Skeletal muscle satellite cell (primary cell): Measurements from ENCODE around the gene RPL27A.
"Not testable (repeated sequence)": the region's sequence is repeated elsewhere in the genome, so short reads cannot be mapped to it uniquely, and the experiment has no call there.

Experiments used
- H3K27me3 ChIP-seq: 2 replicates; pipeline ENCODE4 v1.7.0; 2013; ENCODE audit warnings: low read length; ENCODE audit not compliant: control insufficient read depth, insufficient read depth
- H3K36me3 ChIP-seq: 2 replicates; pipeline ENCODE4 v1.7.0; 2013; ENCODE audit warnings: mild to moderate bottlenecking, control low read depth, low read length; ENCODE audit not compliant: insufficient read depth
- H3K4me1 ChIP-seq: 2 replicates; pipeline ENCODE4 v1.7.0; 2013; ENCODE audit warnings: low read length; ENCODE audit not compliant: control insufficient read depth, insufficient read depth
- H3K4me2 ChIP-seq: 2 replicates; pipeline ENCODE4 v1.7.0; 2013; ENCODE audit warnings: mild to moderate bottlenecking, low read length
- H3K4me3 ChIP-seq: 2 replicates; pipeline ENCODE4 v1.7.0; 2013; ENCODE audit warnings: low read length
- H3K9ac ChIP-seq: 2 replicates; pipeline ENCODE4 v1.7.0; 2013; ENCODE audit warnings: mild to moderate bottlenecking, low read depth, low read length, moderate library complexity
- H3K9me3 ChIP-seq: replicated peaks from 2 replicates; pipeline ENCODE4 v1.7.0; 2013; ENCODE audit warnings: mild to moderate bottlenecking, control low read depth, low read length

Gene RPL27A

GRCh38 chr11:8652140-8652539 lies 30.5 kb upstream of the RPL27A start:
- H3K36me3 ChIP-seq: peaks cover 10% of the 10 kb centered on the region
- H3K9me3 ChIP-seq: no peaks in the 10 kb centered on the region
- peaks cover 25% of the 10 kb centered on the region for H3K4me1 ChIP-seq
- no peaks in the 10 kb centered on the region for H3K27me3 ChIP-seq
- H3K4me2 ChIP-seq: peak overlapping the region; percentile 11
- no peak overlapping the region for H3K9ac ChIP-seq
- no peak overlapping the region for H3K4me3 ChIP-seq

- H3K4me1 ChIP-seq: peaks cover 21% of the 10 kb centered on the region
- no peak overlapping the region for H3K4me3 ChIP-seq
- no peaks in the 10 kb centered on the region for H3K36me3 ChIP-seq
- no peak overlapping the region for H3K4me2 ChIP-seq
- H3K27me3 ChIP-seq: no peaks in the 10 kb centered on the region
- no peak overlapping the region for H3K9ac ChIP-seq
- H3K9me3 ChIP-seq: no peaks in the 10 kb centered on the region
Measured at GRCh38 chr11:8654503-8654902, 28.1 kb upstream of the RPL27A start.

- H3K36me3 ChIP-seq: no peaks in the 10 kb centered on the region
- no peaks in the 10 kb centered on the region for H3K27me3 ChIP-seq
- H3K4me1 ChIP-seq: peaks cover 11% of the 10 kb centered on the region
Measured at GRCh38 chr11:8656291-8656690, 26.3 kb upstream of the RPL27A start.

DNA sequence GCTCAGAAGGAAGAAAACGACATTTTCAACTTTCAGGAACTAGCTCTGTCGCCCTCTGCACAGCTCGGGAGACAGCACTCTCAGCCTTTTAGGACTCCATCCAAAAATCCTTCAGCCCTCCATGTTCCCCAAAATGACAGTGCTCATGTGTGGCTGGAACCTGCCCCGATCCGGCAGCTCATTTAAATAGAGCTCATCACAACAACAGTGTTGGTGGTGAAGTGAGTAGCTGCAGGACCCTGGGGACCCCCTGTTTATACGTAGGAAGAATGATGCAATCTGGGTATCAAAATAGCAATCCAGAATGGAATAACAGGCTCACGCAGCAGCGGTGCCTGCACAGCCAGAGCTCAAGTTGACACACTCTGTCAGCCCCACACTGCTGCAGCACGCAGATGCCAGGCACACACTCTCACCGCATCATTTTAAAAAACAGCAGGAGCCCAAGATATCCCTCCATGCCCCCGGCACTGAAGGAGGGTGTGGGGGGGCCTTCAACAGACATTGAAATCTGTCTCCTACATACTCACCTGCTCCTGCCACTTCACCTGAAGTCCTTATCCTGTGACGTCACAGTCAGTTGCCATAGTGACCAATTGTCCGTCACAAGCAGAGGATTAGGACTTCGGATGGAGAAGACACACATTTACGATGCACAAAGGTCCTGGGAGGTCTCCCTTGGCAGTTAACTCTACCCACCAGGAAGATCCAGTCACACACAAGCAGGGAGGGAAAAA lies 24.1 kb upstream of the RPL27A start:
- no peak overlapping the region for H3K4me3 ChIP-seq

More at GRCh38 chr11:8656291-8656690, 26.3 kb upstream of the RPL27A start:
- H3K4me2 ChIP-seq: no peak overlapping the region
- no peak overlapping the region for H3K4me3 ChIP-seq
- no peak overlapping the region for H3K9ac ChIP-seq
- H3K9me3 ChIP-seq: no peaks in the 10 kb centered on the region

DNA sequence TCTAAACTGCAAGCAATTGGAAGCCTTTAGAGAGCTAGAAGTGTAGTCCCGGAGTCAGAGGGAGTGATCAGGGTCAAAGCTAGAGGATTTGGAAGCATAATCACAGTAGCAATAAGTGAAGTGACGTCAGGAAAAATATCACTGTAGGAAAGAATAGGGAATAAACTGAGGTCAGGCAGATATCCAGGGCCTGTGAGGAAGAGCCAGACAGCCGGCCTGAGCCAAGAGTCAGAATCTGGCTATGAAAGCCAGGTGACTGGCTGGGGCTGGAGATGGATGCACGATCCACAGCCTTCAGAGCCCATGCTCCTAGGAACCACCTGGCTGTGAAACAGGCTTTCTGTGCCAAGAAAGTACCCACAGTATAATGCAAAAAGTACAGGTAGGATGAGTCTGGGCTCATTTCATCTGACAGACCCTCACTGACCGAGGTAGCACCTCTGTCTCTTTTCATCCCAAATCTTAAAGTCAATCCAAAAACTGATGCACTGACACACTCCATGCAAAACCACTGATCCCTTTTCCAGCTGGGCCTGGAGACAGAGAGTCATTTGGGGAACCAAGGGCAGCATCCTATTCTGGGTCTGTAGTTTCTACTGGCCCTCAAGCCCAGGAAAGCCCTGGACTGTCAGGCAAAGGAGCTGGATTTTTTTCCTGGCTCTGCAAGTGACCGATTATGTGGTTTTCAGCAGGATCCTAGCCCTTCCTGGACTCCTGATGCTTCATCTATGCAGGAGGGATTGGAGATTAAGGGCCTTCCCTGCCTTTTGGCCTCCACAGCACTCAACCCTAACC lies 21.4 kb upstream of the RPL27A start:
- Histone ChIP-seq H3K4me2 (no peak overlapping the region), H3K9me3 (no peaks in the 10 kb centered on the region), H3K27me3 (no peaks in the 10 kb centered on the region), H3K4me3 (no peak overlapping the region), H3K36me3 (no peaks in the 10 kb centered on the region), H3K9ac (no peak overlapping the region), H3K4me1 (no peaks in the 10 kb centered on the region)

More for the DNA sequence above, 24.1 kb upstream of the RPL27A start:
- no peaks in the 10 kb centered on the region for H3K4me1 ChIP-seq
- H3K9ac ChIP-seq: no peak overlapping the region
- no peaks in the 10 kb centered on the region for H3K9me3 ChIP-seq
- H3K27me3 ChIP-seq: no peaks in the 10 kb centered on the region
- H3K36me3 ChIP-seq: no peaks in the 10 kb centered on the region
- H3K4me2 ChIP-seq: no peak overlapping the region

GRCh38 chr11:8665222-8665621 lies 17.4 kb upstream of the RPL27A start:
- Histone ChIP-seq H3K4me1 (peaks cover 3% of the 10 kb centered on the region), H3K27me3 (no peaks in the 10 kb centered on the region), H3K4me3 (no peak overlapping the region), H3K9ac (no peak overlapping the region), H3K36me3 (no peaks in the 10 kb centered on the region), H3K9me3 (no peaks in the 10 kb centered on the region), H3K4me2 (no peak overlapping the region)

- not testable (repeated sequence) for H3K36me3 ChIP-seq, H3K9me3 ChIP-seq, H3K4me3 ChIP-seq, H3K9ac ChIP-seq, H3K27me3 ChIP-seq, H3K4me2 ChIP-seq
- peaks cover 23% of the 10 kb centered on the region for H3K4me1 ChIP-seq
Measured at GRCh38 chr11:8670081-8670480, 12.5 kb upstream of the RPL27A start.

GRCh38 chr11:8671193-8671612 lies 11.4 kb upstream of the RPL27A start:
- Histone ChIP-seq H3K36me3 (no peaks in the 10 kb centered on the region), H3K9ac (peak overlapping the region; percentile 47), H3K4me2 (peak overlapping the region; percentile 65), H3K4me3 (peak overlapping the region; percentile 14), H3K9me3 (no peaks in the 10 kb centered on the region), H3K4me1 (peaks cover 23% of the 10 kb centered on the region), H3K27me3 (no peaks in the 10 kb centered on the region)

GRCh38 chr11:8671651-8672062 lies 10.9 kb upstream of the RPL27A start:
- H3K4me1 ChIP-seq: peaks cover 23% of the 10 kb centered on the region
- H3K9ac ChIP-seq: peak overlapping the region; percentile 47
- peak overlapping the region; percentile 11 for H3K4me3 ChIP-seq
- no peaks in the 10 kb centered on the region for H3K9me3 ChIP-seq
- H3K36me3 ChIP-seq: no peaks in the 10 kb centered on the region
- peak overlapping the region; percentile 60 for H3K4me2 ChIP-seq
- no peaks in the 10 kb centered on the region for H3K27me3 ChIP-seq

GRCh38 chr11:8672346-8672745 lies 10.2 kb upstream of the RPL27A start:
- Histone ChIP-seq H3K4me1 (peaks cover 23% of the 10 kb centered on the region), H3K9me3 (no peaks in the 10 kb centered on the region), H3K36me3 (no peaks in the 10 kb centered on the region), H3K27me3 (no peaks in the 10 kb centered on the region), H3K9ac (peak overlapping the region; percentile 47), H3K4me3 (no peak overlapping the region), H3K4me2 (no peak overlapping the region)

GRCh38 chr11:8674859-8675258 lies 7.7 kb upstream of the RPL27A start:
- Histone ChIP-seq H3K27me3 (no peaks in the 10 kb centered on the region), H3K4me1 (peaks cover 23% of the 10 kb centered on the region), H3K9ac (no peak overlapping the region), H3K9me3 (no peaks in the 10 kb centered on the region), H3K4me2 (no peak overlapping the region), H3K36me3 (no peaks in the 10 kb centered on the region), H3K4me3 (no peak overlapping the region)
